RPMI7951 (cell line): Measurements from ENCODE around the gene RPL7L1. TPM values are rescaled to one million over a fixed set of nuclear protein-coding genes. Genes with fewer than 3 reads are reported as not detected.
A peak's percentile ranks its signal among the peaks of the same experiment; 100 is the strongest.
"Not testable (repeated sequence)": the region's sequence is repeated elsewhere in the genome, so short reads cannot be mapped to it uniquely, and the experiment has no call there.

Source experiments
- DNase-seq: peaks from one replicate; pipeline ENCODE4 v3.0.0-alpha.2; 2012; ENCODE audit warnings: low read depth
- total RNA-seq: library from RNA; depleted of rRNA; stranded (reverse); fragments of >200 nt; shearing (Covaris generic); gene quantifications from 2 replicates; pipeline ENCODE4 v1.2.3, GENCODE V29; 2014

RPL7L1 gene
- total RNA-seq, 1 experiment from 2014 or later: 142 TPM

GRCh38 chr6:42891199-42891722 is 11.8 kb downstream of the RPL7L1 start:
- DNase-seq: no peak

- not testable (repeated sequence) for DNase-seq
Observed at GRCh38 chr6:42894041-42894828, 14.8 kb downstream of the RPL7L1 start.

- no peak for DNase-seq
Observed at GRCh38 chr6:42896178-42896719, 16.8 kb downstream of the RPL7L1 start.

GRCh38 chr6:42898891-42899361 is 19.5 kb downstream of the RPL7L1 start:
- DNase-seq: peak; percentile 69

- no peak for DNase-seq
Observed at GRCh38 chr6:42899871-42900270, 20.5 kb downstream of the RPL7L1 start.

GRCh38 chr6:42901538-42901957 is 22.1 kb downstream of the RPL7L1 start:
- DNase-seq: peak; percentile 82

- DNase-seq: not testable (repeated sequence)
Observed at GRCh38 chr6:42902429-42903263, 23.2 kb downstream of the RPL7L1 start.

- no peak for DNase-seq
Observed at GRCh38 chr6:42904467-42904866, 25.1 kb downstream of the RPL7L1 start.

- no peak for DNase-seq
Observed at GRCh38 chr6:42907336-42907735, 27.9 kb downstream of the RPL7L1 start.

- no peak for DNase-seq
Observed at GRCh38 chr6:42909835-42910234, 30.4 kb downstream of the RPL7L1 start.

- no peak for DNase-seq
Observed at GRCh38 chr6:42911171-42912021, 32.0 kb downstream of the RPL7L1 start.

- DNase-seq: no peak
Observed at GRCh38 chr6:42914546-42914945, 35.1 kb downstream of the RPL7L1 start.

- no peak for DNase-seq
Observed at GRCh38 chr6:42915732-42916131, 36.3 kb downstream of the RPL7L1 start, which contains the start of gene PTCRA. Gene PTCRA, plus strand, starts transcription at chr6:42916053. Its CDS starts 17 bp downstream, at chr6:42916070.

GRCh38 chr6:42916288-42916687 is 36.9 kb downstream of the RPL7L1 start:
- DNase-seq: no peak

GRCh38 chr6:42921801-42922200 is 42.4 kb downstream of the RPL7L1 start:
- DNase-seq: no peak

GRCh38 chr6:42923666-42924065 is 44.2 kb downstream of the RPL7L1 start:
- DNase-seq: peak; percentile 8

GRCh38 chr6:42925248-42925857 is 45.9 kb downstream of the RPL7L1 start:
- DNase-seq: no peak

- peak; percentile 99 for DNase-seq
Observed at GRCh38 chr6:42928986-42929820, 49.8 kb downstream of the RPL7L1 start, which contains the start of gene CNPY3. Gene CNPY3, plus strand, starts transcription at chr6:42929480. Its CDS starts 91 bp downstream, at chr6:42929571.

GRCh38 chr6:42929821-42930360 is 50.5 kb downstream of the RPL7L1 start:
- peak; percentile 75 for DNase-seq
